ENCODE measurements around the gene BFSP2.
"Not testable (repeated sequence)": the region's sequence is repeated elsewhere in the genome, so short reads cannot be mapped to it uniquely, and the experiment has no call there.

BFSP2 gene

GRCh38 chr3:133491481-133492059 is 91.7 kb downstream of the BFSP2 start:
- Histone ChIP-seq H3K27me3 (ENCODE audit: control insufficient read depth, insufficient read depth, low read length) (no peaks in the 10 kb centered on the region), H3K9me3 (ENCODE audit: control insufficient read depth, insufficient read depth, low read length) (no peaks in the 10 kb centered on the region), H3K36me3 (ENCODE audit: control insufficient read depth, insufficient read depth, low read length) (peaks cover 3% of the 10 kb centered on the region), H3K9ac (ENCODE audit: low read depth, low read length) (no peak overlapping the region), H3K4me3 (ENCODE audit: low read depth, low read length) (no peak overlapping the region), H3K4me1 (ENCODE audit: control insufficient read depth, insufficient read depth, low read length) (peaks cover 4% of the 10 kb centered on the region)

GRCh38 chr3:133492159-133492741 is 92.4 kb downstream of the BFSP2 start:
- H3K4me3 ChIP-seq (ENCODE audit: low read depth, low read length), result no peak overlapping the region
- H3K9me3 ChIP-seq (ENCODE audit: control insufficient read depth, insufficient read depth, low read length), result no peaks in the 10 kb centered on the region
- no peaks in the 10 kb centered on the region for H3K27me3 ChIP-seq (ENCODE audit: control insufficient read depth, insufficient read depth, low read length)
- H3K36me3 ChIP-seq (ENCODE audit: control insufficient read depth, insufficient read depth, low read length), result no peaks in the 10 kb centered on the region
- no peak overlapping the region for H3K9ac ChIP-seq (ENCODE audit: low read depth, low read length)
- peaks cover 4% of the 10 kb centered on the region for H3K4me1 ChIP-seq (ENCODE audit: control insufficient read depth, insufficient read depth, low read length)

- no peak overlapping the region for H3K4me3 ChIP-seq (ENCODE audit: low read depth, low read length)
- no peaks in the 10 kb centered on the region for H3K36me3 ChIP-seq (ENCODE audit: control insufficient read depth, insufficient read depth, low read length)
- peaks cover 4% of the 10 kb centered on the region for H3K4me1 ChIP-seq (ENCODE audit: control insufficient read depth, insufficient read depth, low read length)
- no peak overlapping the region for H3K9ac ChIP-seq (ENCODE audit: low read depth, low read length)
- H3K27me3 ChIP-seq (ENCODE audit: control insufficient read depth, insufficient read depth, low read length), result no peaks in the 10 kb centered on the region
- H3K9me3 ChIP-seq (ENCODE audit: control insufficient read depth, insufficient read depth, low read length), result no peaks in the 10 kb centered on the region
Measured at GRCh38 chr3:133494469-133494868, 94.6 kb downstream of the BFSP2 start.

DNA sequence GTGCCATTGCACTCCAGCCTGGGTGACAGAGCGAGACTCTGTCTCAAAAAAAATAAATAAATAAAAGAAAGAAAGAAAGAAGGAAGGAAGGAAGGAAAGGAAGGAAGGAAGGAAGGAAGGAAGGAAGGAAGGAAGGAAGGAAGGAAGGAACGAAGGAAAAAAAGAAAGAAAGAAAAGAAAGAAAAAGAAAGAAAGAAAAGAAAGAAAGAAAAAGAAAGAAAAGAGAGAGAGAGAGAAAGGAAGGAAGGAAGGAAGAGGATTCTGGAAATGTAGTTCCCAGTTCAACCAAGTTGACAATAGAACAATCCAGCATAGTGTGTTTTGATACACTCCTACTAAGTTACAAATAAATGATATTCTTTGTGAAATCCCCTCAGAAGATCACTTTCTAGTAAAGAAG is 102.7 kb downstream of the BFSP2 start:
- H3K4me3 ChIP-seq (ENCODE audit: low read depth, low read length); H3K9ac ChIP-seq (ENCODE audit: low read depth, low read length); H3K4me1 ChIP-seq (ENCODE audit: control insufficient read depth, insufficient read depth, low read length); H3K9me3 ChIP-seq (ENCODE audit: control insufficient read depth, insufficient read depth, low read length); H3K36me3 ChIP-seq (ENCODE audit: control insufficient read depth, insufficient read depth, low read length); H3K27me3 ChIP-seq (ENCODE audit: control insufficient read depth, insufficient read depth, low read length): not testable (repeated sequence)

- no peaks in the 10 kb centered on the region for H3K27me3 ChIP-seq (ENCODE audit: control insufficient read depth, insufficient read depth, low read length)
- no peak overlapping the region for H3K9ac ChIP-seq (ENCODE audit: low read depth, low read length)
- no peak overlapping the region for H3K4me3 ChIP-seq (ENCODE audit: low read depth, low read length)
- H3K4me1 ChIP-seq (ENCODE audit: control insufficient read depth, insufficient read depth, low read length), result no peaks in the 10 kb centered on the region
- H3K9me3 ChIP-seq (ENCODE audit: control insufficient read depth, insufficient read depth, low read length), result no peaks in the 10 kb centered on the region
- no peaks in the 10 kb centered on the region for H3K36me3 ChIP-seq (ENCODE audit: control insufficient read depth, insufficient read depth, low read length)
Measured at GRCh38 chr3:133503409-133503808, 103.6 kb downstream of the BFSP2 start.

GRCh38 chr3:133504736-133505135 is 104.9 kb downstream of the BFSP2 start:
- H3K36me3 ChIP-seq (ENCODE audit: control insufficient read depth, insufficient read depth, low read length), result no peaks in the 10 kb centered on the region
- H3K4me1 ChIP-seq (ENCODE audit: control insufficient read depth, insufficient read depth, low read length), result no peaks in the 10 kb centered on the region
- no peaks in the 10 kb centered on the region for H3K9me3 ChIP-seq (ENCODE audit: control insufficient read depth, insufficient read depth, low read length)
- no peak overlapping the region for H3K9ac ChIP-seq (ENCODE audit: low read depth, low read length)
- no peaks in the 10 kb centered on the region for H3K27me3 ChIP-seq (ENCODE audit: control insufficient read depth, insufficient read depth, low read length)
- H3K4me3 ChIP-seq (ENCODE audit: low read depth, low read length), result no peak overlapping the region

GRCh38 chr3:133505813-133506212 is 106.0 kb downstream of the BFSP2 start:
- Histone ChIP-seq H3K9me3 (ENCODE audit: control insufficient read depth, insufficient read depth, low read length) (no peaks in the 10 kb centered on the region), H3K4me1 (ENCODE audit: control insufficient read depth, insufficient read depth, low read length) (no peaks in the 10 kb centered on the region), H3K36me3 (ENCODE audit: control insufficient read depth, insufficient read depth, low read length) (no peaks in the 10 kb centered on the region), H3K4me3 (ENCODE audit: low read depth, low read length) (no peak overlapping the region), H3K9ac (ENCODE audit: low read depth, low read length) (no peak overlapping the region), H3K27me3 (ENCODE audit: control insufficient read depth, insufficient read depth, low read length) (no peaks in the 10 kb centered on the region)

GRCh38 chr3:133506215-133506901 is 106.5 kb downstream of the BFSP2 start:
- Histone ChIP-seq H3K9ac (ENCODE audit: low read depth, low read length) (no peak overlapping the region), H3K4me3 (ENCODE audit: low read depth, low read length) (no peak overlapping the region), H3K27me3 (ENCODE audit: control insufficient read depth, insufficient read depth, low read length) (no peaks in the 10 kb centered on the region), H3K4me1 (ENCODE audit: control insufficient read depth, insufficient read depth, low read length) (no peaks in the 10 kb centered on the region), H3K9me3 (ENCODE audit: control insufficient read depth, insufficient read depth, low read length) (no peaks in the 10 kb centered on the region), H3K36me3 (ENCODE audit: control insufficient read depth, insufficient read depth, low read length) (no peaks in the 10 kb centered on the region)

- H3K36me3 ChIP-seq (ENCODE audit: control insufficient read depth, insufficient read depth, low read length), result no peaks in the 10 kb centered on the region
- no peak overlapping the region for H3K4me3 ChIP-seq (ENCODE audit: low read depth, low read length)
- H3K27me3 ChIP-seq (ENCODE audit: control insufficient read depth, insufficient read depth, low read length), result no peaks in the 10 kb centered on the region
- no peaks in the 10 kb centered on the region for H3K4me1 ChIP-seq (ENCODE audit: control insufficient read depth, insufficient read depth, low read length)
- no peak overlapping the region for H3K9ac ChIP-seq (ENCODE audit: low read depth, low read length)
- no peaks in the 10 kb centered on the region for H3K9me3 ChIP-seq (ENCODE audit: control insufficient read depth, insufficient read depth, low read length)
Measured at GRCh38 chr3:133509488-133509887, 109.6 kb downstream of the BFSP2 start.

GRCh38 chr3:133512416-133513089 is 112.7 kb downstream of the BFSP2 start:
- Histone ChIP-seq H3K9me3 (ENCODE audit: control insufficient read depth, insufficient read depth, low read length) (no peaks in the 10 kb centered on the region), H3K36me3 (ENCODE audit: control insufficient read depth, insufficient read depth, low read length) (no peaks in the 10 kb centered on the region), H3K9ac (ENCODE audit: low read depth, low read length) (no peak overlapping the region), H3K4me3 (ENCODE audit: low read depth, low read length) (no peak overlapping the region), H3K4me1 (ENCODE audit: control insufficient read depth, insufficient read depth, low read length) (no peaks in the 10 kb centered on the region), H3K27me3 (ENCODE audit: control insufficient read depth, insufficient read depth, low read length) (no peaks in the 10 kb centered on the region)

DNA sequence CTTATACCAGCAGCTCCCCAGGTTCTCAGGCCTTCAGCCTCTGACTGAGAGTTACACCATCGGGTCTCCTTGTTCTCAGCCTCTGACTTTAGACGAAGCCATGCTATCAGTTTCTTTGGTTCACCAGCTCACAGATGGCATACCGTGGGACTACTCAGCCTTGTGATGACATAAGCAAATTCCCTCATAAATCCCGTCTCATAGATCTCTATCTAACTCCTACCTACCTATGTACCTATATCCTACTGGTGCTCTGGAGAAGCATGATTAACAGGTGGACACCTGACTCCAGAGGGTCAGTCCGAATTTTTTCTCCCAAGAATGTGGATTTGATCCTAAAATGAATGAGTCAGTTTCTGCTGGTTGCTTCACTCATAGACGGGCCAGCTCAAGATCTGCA is 114.6 kb downstream of the BFSP2 start:
- Histone ChIP-seq H3K9ac (ENCODE audit: low read depth, low read length) (no peak overlapping the region), H3K36me3 (ENCODE audit: control insufficient read depth, insufficient read depth, low read length) (no peaks in the 10 kb centered on the region), H3K27me3 (ENCODE audit: control insufficient read depth, insufficient read depth, low read length) (no peaks in the 10 kb centered on the region), H3K4me3 (ENCODE audit: low read depth, low read length) (no peak overlapping the region), H3K9me3 (ENCODE audit: control insufficient read depth, insufficient read depth, low read length) (no peaks in the 10 kb centered on the region), H3K4me1 (ENCODE audit: control insufficient read depth, insufficient read depth, low read length) (no peaks in the 10 kb centered on the region)

DNA sequence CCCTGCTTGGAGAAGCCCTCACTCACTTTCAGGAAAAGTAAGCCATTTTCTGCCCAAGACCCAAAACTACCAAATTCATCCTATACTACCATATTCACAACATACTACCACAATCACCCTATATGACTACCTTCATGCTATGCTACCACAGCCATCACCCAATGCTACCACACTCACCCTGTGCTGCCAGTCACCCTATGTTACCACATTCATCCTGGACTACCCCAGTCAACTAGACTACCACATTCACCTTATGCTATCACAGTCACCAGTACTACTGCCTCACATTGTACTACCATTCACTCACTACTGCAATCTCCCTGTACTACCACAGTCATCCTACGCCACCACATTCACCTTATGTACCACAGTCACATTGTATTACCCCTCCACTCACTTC is 115.3 kb downstream of the BFSP2 start:
- Histone ChIP-seq H3K4me3 (ENCODE audit: low read depth, low read length) (no peak overlapping the region), H3K36me3 (ENCODE audit: control insufficient read depth, insufficient read depth, low read length) (no peaks in the 10 kb centered on the region), H3K9ac (ENCODE audit: low read depth, low read length) (no peak overlapping the region)

More for the DNA sequence above, 115.3 kb downstream of the BFSP2 start:
- H3K9me3 ChIP-seq (ENCODE audit: control insufficient read depth, insufficient read depth, low read length), result no peaks in the 10 kb centered on the region
- H3K27me3 ChIP-seq (ENCODE audit: control insufficient read depth, insufficient read depth, low read length), result no peaks in the 10 kb centered on the region
- H3K4me1 ChIP-seq (ENCODE audit: control insufficient read depth, insufficient read depth, low read length), result no peaks in the 10 kb centered on the region

All from iPS-15b (cell line).